Thoracic aorta endothelial cell (primary cell): ENCODE measurements around the gene ALPL. TPM values are rescaled to one million over a fixed set of nuclear protein-coding genes. Genes with fewer than 3 reads are reported as not detected.

ENCODE experiments used
- total RNA-seq: library from RNA; depleted of rRNA; stranded (reverse); fragments of >200 nt; gene quantifications from 2 replicates; pipeline ENCODE4 v1.2.3, GENCODE V29; 2012

Gene ALPL
- not detected in 2 replicates for total RNA-seq

GRCh38 chr1:21509351-21510112, at the start of gene ALPL:
Gene ALPL, plus strand, starts transcription at chr1:21509423. Its CDS starts 44,659 bp downstream, at chr1:21554082.

Other genes with a start within 250 kb of the ALPL start
- 462 and 530 TPM in 2 replicates for gene ECE1, start 219.0 kb upstream of the ALPL start, total RNA-seq
- 3.1 and 6.1 TPM in 2 replicates for gene NBPF3, start 69.3 kb upstream of the ALPL start, total RNA-seq
- under 0.01 and 0.07 TPM in 2 replicates for gene RAP1GAP, start 159.9 kb downstream of the ALPL start, total RNA-seq